NT2/D1 (cell line): ENCODE measurements around the gene WNT4.

ENCODE experiments used
- SUZ12 ChIP-seq: IDR thresholded peaks from 2 replicates; pipeline ENCODE4 v1.6.1; 2011; ENCODE audit not compliant: insufficient read length, insufficient read depth; ENCODE audit errors: extremely low read depth
- YY1 ChIP-seq: IDR thresholded peaks from 2 replicates; pipeline ENCODE4 v1.6.1; 2011; ENCODE audit not compliant: insufficient read length, insufficient read depth
- ZNF274 ChIP-seq: IDR thresholded peaks from 2 replicates; pipeline ENCODE4 v1.6.1; 2011; ENCODE audit warnings: mild to moderate bottlenecking, low read depth, low read length

GRCh38 chr1:22184454-22184853 lies 41.6 kb upstream of the WNT4 start:
- no peak for TF ChIP-seq YY1
- TF ChIP-seq ZNF274 = no peak
- no peak for TF ChIP-seq SUZ12
